SW480 (cell line): Measurements from ENCODE around the gene USP40.

Source experiments
- DNase-seq: peaks from one replicate; pipeline ENCODE4 v3.0.0-alpha.2; 2016; ENCODE audit warnings: low spot score

The USP40 gene

GRCh38 chr2:233495503-233496496 is 70.8 kb downstream of the USP40 start:
- no peak for DNase-seq

- DNase-seq: no peak
These were observed 73.8 kb downstream of the USP40 start for GRCh38 chr2:233492751-233493150.

GRCh38 chr2:233492078-233492477 is 74.5 kb downstream of the USP40 start:
- DNase-seq: no peak

- DNase-seq: no peak
These were observed 75.3 kb downstream of the USP40 start for GRCh38 chr2:233491326-233491725.

GRCh38 chr2:233490831-233491230 is 75.8 kb downstream of the USP40 start:
- no peak for DNase-seq

- DNase-seq: no peak
These were observed 76.9 kb downstream of the USP40 start for GRCh38 chr2:233489666-233490065.

- no peak for DNase-seq
These were observed 77.4 kb downstream of the USP40 start for GRCh38 chr2:233489143-233489542.

- DNase-seq: no peak
These were observed 78.7 kb downstream of the USP40 start for GRCh38 chr2:233487748-233488345.

GRCh38 chr2:233486778-233487552 is 79.6 kb downstream of the USP40 start:
- DNase-seq: peak; percentile 11

- DNase-seq: no peak
These were observed 80.2 kb downstream of the USP40 start for GRCh38 chr2:233486357-233486756.

- DNase-seq: no peak
These were observed 80.9 kb downstream of the USP40 start for GRCh38 chr2:233485726-233486125.

- no peak for DNase-seq
These were observed 84.0 kb downstream of the USP40 start for GRCh38 chr2:233482616-233483015.

- no peak for DNase-seq
These were observed 85.0 kb downstream of the USP40 start for GRCh38 chr2:233481368-233482142.

GRCh38 chr2:233480490-233481202 is 85.9 kb downstream of the USP40 start:
- DNase-seq: no peak

GRCh38 chr2:233479616-233480489 is 86.7 kb downstream of the USP40 start:
- no peak for DNase-seq

GRCh38 chr2:233477548-233478433 is 88.8 kb downstream of the USP40 start:
- no peak for DNase-seq

GRCh38 chr2:233476651-233477547 is 89.7 kb downstream of the USP40 start:
- DNase-seq: no peak

GRCh38 chr2:233476063-233476410 is 90.5 kb downstream of the USP40 start:
- no peak for DNase-seq
